Testis (tissue), 2 donors: ENCODE data around the gene GNA15.

Source experiments
- CTCF ChIP-seq, 3 experiments: fragments of 450-650 bp in 2 of 3; fragments of 200-600 bp in 1 of 3; sonication (generic) in 1 of 3; IDR thresholded peaks; one replicate each; pipeline ENCODE4 v1.5.1; 2016 to 2019; ENCODE audit warnings: antibody characterized with exemption in 3 of 3, mild to moderate bottlenecking in 2 of 3, moderate library complexity in 1 of 3
- POLR2A ChIP-seq: fragments of 450-650 bp; IDR thresholded peaks from one replicate; pipeline ENCODE4 v1.6.1; 2017; ENCODE audit warnings: antibody characterized with exemption, mild to moderate bottlenecking, moderate library complexity

GRCh38 chr19:3121821-3122511, 13.9 kb upstream of the GNA15 start:
- TF ChIP-seq CTCF (IDR thresholded peaks at IDR 0.05) = no peak
- no peak for TF ChIP-seq POLR2A
